ENCODE data around the gene ASB15. TPM values are rescaled to one million over a fixed set of nuclear protein-coding genes. Genes with fewer than 3 reads are reported as not detected.

Gene ASB15
- polyA plus RNA-seq, 3 donors from 2014 or later, result not detected

GRCh38 chr7:123669485-123669884 is 67.9 kb downstream of the ASB15 start:
- Mint-ChIP-seq H3K4me3 (no peak overlapping the region), H3K9me3 (peaks cover 0 to 1% (median 0%) of the 10 kb centered on the region in 6 donors), H3K36me3 (peaks cover 0 to 5% (median 0%) of the 10 kb centered on the region in 3 donors), H3K27ac (no peak overlapping the region), H3K27me3 (ENCODE audit: low read depth in 3 of 3) (peaks cover 0 to 6% (median 1%) of the 10 kb centered on the region in 3 donors), H3K4me1 (no peaks in the 10 kb centered on the region)
- no peak for DNase-seq

GRCh38 chr7:123673137-123673732 is 71.6 kb downstream of the ASB15 start:
- H3K9me3 Mint-ChIP-seq, result peaks cover 0 to 1% (median 0%) of the 10 kb centered on the region in 6 donors
- H3K27me3 Mint-ChIP-seq (ENCODE audit: low read depth in 3 of 3), result peaks cover 0 to 3% (median 0%) of the 10 kb centered on the region in 3 donors
- peaks cover 0 to 5% (median under 1%) of the 10 kb centered on the region in 3 donors for H3K36me3 Mint-ChIP-seq
- no peak overlapping the region for H3K4me3 Mint-ChIP-seq
- DNase-seq, result no peak
- peaks cover 0 to 2% of the 10 kb centered on the region in 2 donors for H3K4me1 Mint-ChIP-seq
- no peak overlapping the region for H3K27ac Mint-ChIP-seq

- H3K27ac Mint-ChIP-seq, result no peak overlapping the region
- peaks cover 0 to 3% (median 0%) of the 10 kb centered on the region in 3 donors for H3K27me3 Mint-ChIP-seq (ENCODE audit: low read depth in 3 of 3)
- peaks cover 0 to 1% (median 0%) of the 10 kb centered on the region in 6 donors for H3K9me3 Mint-ChIP-seq
- H3K36me3 Mint-ChIP-seq, result peaks cover 0 to 4% (median 4%) of the 10 kb centered on the region in 3 donors
- H3K4me3 Mint-ChIP-seq, result no peak overlapping the region
- no peak for DNase-seq
- peaks cover 0 to 2% of the 10 kb centered on the region in 2 donors for H3K4me1 Mint-ChIP-seq
Observed at GRCh38 chr7:123673752-123674398, 72.3 kb downstream of the ASB15 start.

- H3K36me3 Mint-ChIP-seq, result peaks cover 0 to 9% (median 0%) of the 10 kb centered on the region in 3 donors
- peaks cover 0 to 2% of the 10 kb centered on the region in 2 donors for H3K4me1 Mint-ChIP-seq
- peaks cover 0 to 1% (median 0%) of the 10 kb centered on the region in 6 donors for H3K9me3 Mint-ChIP-seq
- no peak for DNase-seq
- no peak overlapping the region for H3K4me3 Mint-ChIP-seq
- H3K27me3 Mint-ChIP-seq (ENCODE audit: low read depth in 3 of 3), result peaks cover 0 to 3% (median 0%) of the 10 kb centered on the region in 3 donors
- no peak overlapping the region for H3K27ac Mint-ChIP-seq
Observed at GRCh38 chr7:123674399-123675180, 73.0 kb downstream of the ASB15 start.

- DNase-seq, result no peak
- Mint-ChIP-seq H3K4me3 (no peak overlapping the region), H3K4me1 (peaks cover 0 to 2% of the 10 kb centered on the region in 2 donors), H3K36me3 (peaks cover 0 to 9% (median 0%) of the 10 kb centered on the region in 3 donors), H3K9me3 (peaks cover 0 to 1% (median 0%) of the 10 kb centered on the region in 6 donors), H3K27ac (no peak overlapping the region), H3K27me3 (ENCODE audit: low read depth in 3 of 3) (peaks cover 0 to 3% (median 0%) of the 10 kb centered on the region in 3 donors)
Observed at GRCh38 chr7:123675181-123675473, 73.5 kb downstream of the ASB15 start.

GRCh38 chr7:123677061-123677715 is 75.6 kb downstream of the ASB15 start:
- DNase-seq, result no peak
- Mint-ChIP-seq H3K4me3 (no peak overlapping the region), H3K27me3 (ENCODE audit: low read depth in 3 of 3) (no peaks in the 10 kb centered on the region), H3K9me3 (no peaks in the 10 kb centered on the region), H3K4me1 (peaks cover 0 to 2% of the 10 kb centered on the region in 2 donors), H3K36me3 (peaks cover 0 to 9% (median 0%) of the 10 kb centered on the region in 3 donors), H3K27ac (no peak overlapping the region)

GRCh38 chr7:123679614-123680013 is 78.0 kb downstream of the ASB15 start:
- peak overlapping the region in 1 of 6 donors; percentile 6 for H3K27ac Mint-ChIP-seq
- no peaks in the 10 kb centered on the region for H3K9me3 Mint-ChIP-seq
- H3K27me3 Mint-ChIP-seq (ENCODE audit: low read depth in 3 of 3), result no peaks in the 10 kb centered on the region
- peaks cover 0 to 2% of the 10 kb centered on the region in 2 donors for H3K4me1 Mint-ChIP-seq
- peaks cover 0 to 9% (median 4%) of the 10 kb centered on the region in 3 donors for H3K36me3 Mint-ChIP-seq
- no peak for DNase-seq
- H3K4me3 Mint-ChIP-seq, result no peak overlapping the region

GRCh38 chr7:123680580-123680979 is 79.0 kb downstream of the ASB15 start:
- H3K4me1 Mint-ChIP-seq, result no peaks in the 10 kb centered on the region
- no peaks in the 10 kb centered on the region for H3K27me3 Mint-ChIP-seq (ENCODE audit: low read depth in 3 of 3)
- no peak overlapping the region for H3K27ac Mint-ChIP-seq
- DNase-seq, result no peak
- peaks cover 0 to 9% (median 4%) of the 10 kb centered on the region in 3 donors for H3K36me3 Mint-ChIP-seq
- no peaks in the 10 kb centered on the region for H3K9me3 Mint-ChIP-seq
- H3K4me3 Mint-ChIP-seq, result no peak overlapping the region

GRCh38 chr7:123681561-123681960 is 79.9 kb downstream of the ASB15 start:
- H3K9me3 Mint-ChIP-seq, result no peaks in the 10 kb centered on the region

GRCh38 chr7:123682690-123683089 is 81.1 kb downstream of the ASB15 start:
- Mint-ChIP-seq H3K27me3 (ENCODE audit: low read depth in 3 of 3) (no peaks in the 10 kb centered on the region), H3K9me3 (no peaks in the 10 kb centered on the region), H3K27ac (no peak overlapping the region), H3K4me3 (no peak overlapping the region), H3K4me1 (no peaks in the 10 kb centered on the region), H3K36me3 (peaks cover 4 to 9% (median 8%) of the 10 kb centered on the region in 3 donors)
- DNase-seq, result peak in 2 of 3 donors; percentile 29 to 31

More at GRCh38 chr7:123681561-123681960, 79.9 kb downstream of the ASB15 start:
- Mint-ChIP-seq H3K4me1 (no peaks in the 10 kb centered on the region), H3K4me3 (no peak overlapping the region), H3K36me3 (peaks cover 0 to 9% (median 4%) of the 10 kb centered on the region in 3 donors), H3K27me3 (ENCODE audit: low read depth in 3 of 3) (no peaks in the 10 kb centered on the region), H3K27ac (no peak overlapping the region)
- DNase-seq, result no peak

- no peak overlapping the region for H3K4me3 Mint-ChIP-seq
- no peak for DNase-seq
Observed at GRCh38 chr7:123687161-123687560, 85.5 kb downstream of the ASB15 start.

GRCh38 chr7:123687727-123688126 is 86.1 kb downstream of the ASB15 start:
- no peaks in the 10 kb centered on the region for H3K27me3 Mint-ChIP-seq (ENCODE audit: low read depth in 3 of 3)
- no peak overlapping the region for H3K27ac Mint-ChIP-seq
- no peaks in the 10 kb centered on the region for H3K4me1 Mint-ChIP-seq
- H3K36me3 Mint-ChIP-seq, result peaks cover 4 to 24% (median 17%) of the 10 kb centered on the region in 3 donors
- no peak for DNase-seq
- no peak overlapping the region for H3K4me3 Mint-ChIP-seq
- no peaks in the 10 kb centered on the region for H3K9me3 Mint-ChIP-seq

More at GRCh38 chr7:123687161-123687560, 85.5 kb downstream of the ASB15 start:
- peaks cover 4 to 18% (median 12%) of the 10 kb centered on the region in 3 donors for H3K36me3 Mint-ChIP-seq
- H3K4me1 Mint-ChIP-seq, result no peaks in the 10 kb centered on the region
- H3K9me3 Mint-ChIP-seq, result no peaks in the 10 kb centered on the region
- H3K27ac Mint-ChIP-seq, result no peak overlapping the region
- H3K27me3 Mint-ChIP-seq (ENCODE audit: low read depth in 3 of 3), result no peaks in the 10 kb centered on the region
